ENCODE data around the gene CFTR. TPM values are rescaled to one million over a fixed set of nuclear protein-coding genes. Genes with fewer than 3 reads are reported as not detected.
A peak's percentile ranks its signal among the peaks of the same experiment; 100 is the strongest.
"Not testable (repeated sequence)": the region's sequence is repeated elsewhere in the genome, so short reads cannot be mapped to it uniquely, and the experiment has no call there.

Gene CFTR
- total RNA-seq, 1 experiment from 2014 or later: 130 TPM

- H3K4me1 ChIP-seq: peaks cover 14% of the 10 kb centered on the region
- Mint-ChIP-seq H3K4me3 (ENCODE audit: unreplicated experiment) (no peak overlapping the region), H3K27me3 (ENCODE audit: insufficient read depth, unreplicated experiment) (no peaks in the 10 kb centered on the region), H3K36me3 (ENCODE audit: insufficient read depth, unreplicated experiment) (peaks cover 65% of the 10 kb centered on the region), H3K9me3 (ENCODE audit: unreplicated experiment) (no peaks in the 10 kb centered on the region), H3K4me1 (ENCODE audit: low read depth, unreplicated experiment) (peaks cover 9% of the 10 kb centered on the region), H3K27ac (ENCODE audit: unreplicated experiment) (no peak overlapping the region)
- no peak for DNase-seq
- no peaks in the 10 kb centered on the region for H3K27me3 ChIP-seq (replicated peaks; ENCODE audit: control insufficient read depth, insufficient read depth, low read length)
- H3K36me3 ChIP-seq (ENCODE audit: control insufficient read depth, insufficient read depth, low read length): peaks cover 2% of the 10 kb centered on the region
- intact Hi-C loops (cut with micrococcal nuclease; ENCODE audit: unreplicated experiment): loop anchor here (1.0 kb wide), 1 partner anchor 46 kb away; no protein-coding TSS in a partner anchor
- ChIA-PET POLR2A (no interaction called here), CTCF (interaction anchor here (1.0 kb wide), 1 partner anchor 104 kb away, joined by 4 read pairs; no protein-coding TSS in a partner anchor)
- BruUV-seq (replicated peaks): no TSS peak
- TF ChIP-seq, protein P1, sequence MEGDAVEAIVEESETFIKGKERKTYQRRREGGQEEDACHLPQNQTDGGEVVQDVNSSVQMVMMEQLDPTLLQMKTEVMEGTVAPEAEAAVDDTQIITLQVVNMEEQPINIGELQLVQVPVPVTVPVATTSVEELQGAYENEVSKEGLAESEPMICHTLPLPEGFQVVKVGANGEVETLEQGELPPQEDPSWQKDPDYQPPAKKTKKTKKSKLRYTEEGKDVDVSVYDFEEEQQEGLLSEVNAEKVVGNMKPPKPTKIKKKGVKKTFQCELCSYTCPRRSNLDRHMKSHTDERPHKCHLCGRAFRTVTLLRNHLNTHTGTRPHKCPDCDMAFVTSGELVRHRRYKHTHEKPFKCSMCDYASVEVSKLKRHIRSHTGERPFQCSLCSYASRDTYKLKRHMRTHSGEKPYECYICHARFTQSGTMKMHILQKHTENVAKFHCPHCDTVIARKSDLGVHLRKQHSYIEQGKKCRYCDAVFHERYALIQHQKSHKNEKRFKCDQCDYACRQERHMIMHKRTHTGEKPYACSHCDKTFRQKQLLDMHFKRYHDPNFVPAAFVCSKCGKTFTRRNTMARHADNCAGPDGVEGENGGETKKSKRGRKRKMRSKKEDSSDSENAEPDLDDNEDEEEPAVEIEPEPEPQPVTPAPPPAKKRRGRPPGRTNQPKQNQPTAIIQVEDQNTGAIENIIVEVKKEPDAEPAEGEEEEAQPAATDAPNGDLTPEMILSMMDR (IDR thresholded peaks at IDR 0.05; ENCODE audit: insufficient read depth in 1 of 2, low read depth in 1 of 2, low read length in 1 of 2, severe bottlenecking in 1 of 2, unreplicated experiment in 1 of 2): no peak
- no peak overlapping the region for H3K4me3 ChIP-seq (ENCODE audit: low read depth, low read length)
- no peaks in the 10 kb centered on the region for H3K9me3 ChIP-seq
These were observed 25.4 kb downstream of the CFTR start for GRCh38 chr7:117505238-117505637.

DNA sequence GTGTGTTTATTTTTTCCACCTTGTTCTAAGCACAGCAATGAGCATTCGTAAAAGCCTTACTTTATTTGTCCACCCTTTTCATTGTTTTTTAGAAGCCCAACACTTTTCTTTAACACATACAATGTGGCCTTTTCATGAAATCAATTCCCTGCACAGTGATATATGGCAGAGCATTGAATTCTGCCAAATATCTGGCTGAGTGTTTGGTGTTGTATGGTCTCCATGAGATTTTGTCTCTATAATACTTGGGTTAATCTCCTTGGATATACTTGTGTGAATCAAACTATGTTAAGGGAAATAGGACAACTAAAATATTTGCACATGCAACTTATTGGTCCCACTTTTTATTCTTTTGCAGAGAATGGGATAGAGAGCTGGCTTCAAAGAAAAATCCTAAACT lies 28.9 kb downstream of the CFTR start:
- no peak overlapping the region for H3K4me3 Mint-ChIP-seq (ENCODE audit: unreplicated experiment)

DNA sequence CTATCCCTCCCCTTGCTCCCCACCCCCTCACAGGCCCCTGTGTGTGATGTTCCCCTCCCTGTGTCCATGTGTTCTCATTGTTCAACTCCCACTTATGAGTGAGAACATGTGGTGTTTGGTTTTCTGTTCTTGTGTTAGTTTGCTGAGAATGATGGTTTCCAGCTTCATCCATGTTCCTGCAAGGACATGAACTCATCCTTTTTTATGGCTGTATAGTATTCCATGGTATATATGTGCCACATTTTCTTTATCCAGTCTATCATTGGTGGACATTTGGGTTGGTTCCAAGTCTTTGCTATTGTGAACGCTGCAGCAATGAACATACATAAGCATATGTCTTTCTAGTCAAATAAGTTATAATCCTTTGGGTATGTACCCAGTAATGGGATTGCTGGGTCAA lies 37.4 kb downstream of the CFTR start:
- H3K27me3 Mint-ChIP-seq (ENCODE audit: insufficient read depth, unreplicated experiment); H3K27me3 ChIP-seq (replicated peaks; ENCODE audit: control insufficient read depth, insufficient read depth, low read length); H3K9me3 Mint-ChIP-seq (ENCODE audit: unreplicated experiment); DNase-seq; H3K4me3 Mint-ChIP-seq (ENCODE audit: unreplicated experiment); H3K4me1 ChIP-seq; BruUV-seq (replicated peaks); H3K4me3 ChIP-seq (ENCODE audit: low read depth, low read length); CTCF ChIA-PET; H3K9me3 ChIP-seq; intact Hi-C loops (cut with micrococcal nuclease; ENCODE audit: unreplicated experiment); H3K4me1 Mint-ChIP-seq (ENCODE audit: low read depth, unreplicated experiment); POLR2A ChIA-PET; H3K27ac Mint-ChIP-seq (ENCODE audit: unreplicated experiment); H3K36me3 ChIP-seq (ENCODE audit: control insufficient read depth, insufficient read depth, low read length): not testable (repeated sequence)
- peaks cover 62% of the 10 kb centered on the region for H3K36me3 Mint-ChIP-seq (ENCODE audit: insufficient read depth, unreplicated experiment)

More for the DNA sequence above, 28.9 kb downstream of the CFTR start:
- intact Hi-C loops (cut with micrococcal nuclease; ENCODE audit: unreplicated experiment): loop anchor here (2.0 kb wide), 1 partner anchor 28 kb away; the partner anchor contains the start of gene CFTR
- H3K27me3 ChIP-seq (replicated peaks; ENCODE audit: control insufficient read depth, insufficient read depth, low read length): no peaks in the 10 kb centered on the region
- CTCF ChIA-PET: no interaction called here
- H3K4me3 ChIP-seq (ENCODE audit: low read depth, low read length): no peak overlapping the region
- DNase-seq: no peak
- H3K9me3 ChIP-seq: no peaks in the 10 kb centered on the region; the same call in 1 of the 2 replicates
- no peaks in the 10 kb centered on the region for H3K27me3 Mint-ChIP-seq (ENCODE audit: insufficient read depth, unreplicated experiment)
- peaks cover 88% of the 10 kb centered on the region for H3K36me3 Mint-ChIP-seq (ENCODE audit: insufficient read depth, unreplicated experiment)
- peaks cover 13% of the 10 kb centered on the region for H3K4me1 ChIP-seq
- TF ChIP-seq, protein P1 (IDR thresholded peaks at IDR 0.05; ENCODE audit: insufficient read depth in 1 of 2, low read depth in 1 of 2, low read length in 1 of 2, severe bottlenecking in 1 of 2, unreplicated experiment in 1 of 2): no peak
- POLR2A ChIA-PET: no interaction called here
- peak overlapping the region; percentile 9 for H3K27ac Mint-ChIP-seq (ENCODE audit: unreplicated experiment)
- no TSS peak for BruUV-seq (replicated peaks)
- H3K4me1 Mint-ChIP-seq (ENCODE audit: low read depth, unreplicated experiment): peaks cover 15% of the 10 kb centered on the region
- H3K9me3 Mint-ChIP-seq (ENCODE audit: unreplicated experiment): no peaks in the 10 kb centered on the region
- peaks cover 4% of the 10 kb centered on the region for H3K36me3 ChIP-seq (ENCODE audit: control insufficient read depth, insufficient read depth, low read length)

DNA sequence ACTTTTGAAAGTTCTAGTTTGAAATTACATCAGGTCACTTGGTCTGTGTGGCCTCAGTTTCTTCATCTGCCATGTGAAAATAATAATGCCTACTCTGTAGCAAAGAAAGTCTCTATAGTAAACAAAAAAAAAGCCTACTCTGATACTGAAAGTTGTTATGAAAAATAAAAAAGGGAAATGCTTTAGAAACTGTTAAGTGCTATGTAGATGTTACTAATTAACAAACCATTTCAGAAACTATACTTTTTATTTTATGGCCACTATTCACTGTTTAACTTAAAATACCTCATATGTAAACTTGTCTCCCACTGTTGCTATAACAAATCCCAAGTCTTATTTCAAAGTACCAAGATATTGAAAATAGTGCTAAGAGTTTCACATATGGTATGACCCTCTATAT lies 50.6 kb downstream of the CFTR start:
- Histone ChIP-seq H3K4me1 (peaks cover 39% of the 10 kb centered on the region), H3K4me3 (ENCODE audit: low read depth, low read length) (no peak overlapping the region), H3K9me3 (no peaks in the 10 kb centered on the region), H3K27me3 (replicated peaks; ENCODE audit: control insufficient read depth, insufficient read depth, low read length) (no peaks in the 10 kb centered on the region), H3K36me3 (ENCODE audit: control insufficient read depth, insufficient read depth, low read length) (peaks cover 2% of the 10 kb centered on the region)
- H3K9me3 Mint-ChIP-seq (ENCODE audit: unreplicated experiment): no peaks in the 10 kb centered on the region
- peaks cover 42% of the 10 kb centered on the region for H3K4me1 Mint-ChIP-seq (ENCODE audit: low read depth, unreplicated experiment)
- BruUV-seq (replicated peaks): no TSS peak
- intact Hi-C loops (cut with micrococcal nuclease; ENCODE audit: unreplicated experiment): no loop called here
- TF ChIP-seq, protein P1 (IDR thresholded peaks at IDR 0.05; ENCODE audit: insufficient read depth in 1 of 2, low read depth in 1 of 2, low read length in 1 of 2, severe bottlenecking in 1 of 2, unreplicated experiment in 1 of 2): no peak
- H3K4me3 Mint-ChIP-seq (ENCODE audit: unreplicated experiment): no peak overlapping the region
- no peak for DNase-seq
- ChIA-PET CTCF (no interaction called here), POLR2A (no interaction called here)
- H3K27me3 Mint-ChIP-seq (ENCODE audit: insufficient read depth, unreplicated experiment): no peaks in the 10 kb centered on the region
- H3K27ac Mint-ChIP-seq (ENCODE audit: unreplicated experiment): peak overlapping the region; percentile 54
- peaks cover 49% of the 10 kb centered on the region for H3K36me3 Mint-ChIP-seq (ENCODE audit: insufficient read depth, unreplicated experiment)
